B cell (primary cell): ENCODE measurements around the gene CYSLTR1. TPM values are rescaled to one million over a fixed set of nuclear protein-coding genes. Genes with fewer than 3 reads are reported as not detected.

Experiments
- ATAC-seq: fragments of 200-7000 bp; cut with Tn5 transposase; one replicate; pipeline ENCODE4 v1.10.0; 2021; ENCODE audit warnings: low read depth, mild to moderate bottlenecking, moderate number of reproducible peaks, moderate library complexity
- CTCF ChIA-PET: fragments of 350-600 bp; sonication (Branson Sonifier 250); formaldehyde crosslinking; loops from one replicate; lab custom pipeline; 2021; ENCODE audit warnings: antibody characterized with exemption, inconsistent platforms; lab: Charles Lee
- POLR2A ChIA-PET: fragments of 350-600 bp; sonication (Branson Sonifier 250); formaldehyde crosslinking; loops from one replicate; lab custom pipeline; 2021; ENCODE audit warnings: antibody characterized with exemption; lab: Charles Lee
- DNase-seq: peaks from one replicate; pipeline ENCODE4 v3.0.0; 2013
- H2AFZ ChIP-seq: 2 replicates; pipeline ENCODE4 v1.6.1; 2012; ENCODE audit warnings: mild to moderate bottlenecking, low read depth, low read length; ENCODE audit not compliant: insufficient read depth, poor library complexity, severe bottlenecking
- H3K27ac ChIP-seq, 2 donors: 1 replicate in 1 of 2; 2 replicates in 1 of 2; pipeline ENCODE4 v1.5.1; 2012 to 2013; ENCODE audit warnings: low read length in 2 of 2, mild to moderate bottlenecking in 2 of 2, moderate library complexity in 1 of 2
- H3K27me3 ChIP-seq, 4 experiments: fragments of 200-600 bp in 1 of 4; sonication (generic) in 1 of 4; replicated peaks in 1 of 4; 1 replicate in 2 of 4; 2 replicates in 2 of 4; pipeline versions ENCODE4 v1.6.1 to v1.7.0; 2013 to 2016; ENCODE audit warnings: low read length in 3 of 4, mild to moderate bottlenecking in 2 of 4, mixed read lengths in 1 of 4, moderate library complexity in 1 of 4; ENCODE audit not compliant: insufficient read depth in 4 of 4, control insufficient read depth in 3 of 4; ENCODE audit errors: control extremely low read depth in 1 of 4
- H3K36me3 ChIP-seq, 2 experiments: replicated peaks in 1 of 2; 1 replicate in 1 of 2; 2 replicates in 1 of 2; pipeline versions ENCODE4 v1.6.1 to v1.7.1; 2013; ENCODE audit warnings: low read length in 1 of 2; ENCODE audit not compliant: insufficient read depth in 2 of 2, control insufficient read depth in 1 of 2; ENCODE audit errors: control extremely low read depth in 1 of 2, extremely low read depth in 1 of 2
- H3K4me1 ChIP-seq, 2 donors: fragments of 200-600 bp in 1 of 2; sonication (generic) in 1 of 2; 1 replicate in 1 of 2; 2 replicates in 1 of 2; pipeline versions ENCODE4 v1.5.1 to v1.6.1; 2013 to 2017; ENCODE audit warnings: low read length in 2 of 2; ENCODE audit not compliant: control insufficient read depth in 2 of 2, insufficient read depth in 2 of 2
- H3K4me2 ChIP-seq: replicated peaks from 2 replicates; pipeline ENCODE3; 2012; ENCODE audit warnings: mild to moderate bottlenecking, low read depth, low read length; ENCODE audit not compliant: poor library complexity, severe bottlenecking
- H3K4me3 ChIP-seq, 5 experiments: fragments of 200-600 bp in 1 of 5; sonication (generic) in 1 of 5; 1 replicate in 3 of 5; 2 replicates in 2 of 5; pipeline versions ENCODE4 v1.5.1 to v1.7.0; 2011 to 2016; ENCODE audit warnings: low read length in 4 of 5, mild to moderate bottlenecking in 4 of 5, low read depth in 2 of 5, control low read depth in 1 of 5, moderate library complexity in 1 of 5; ENCODE audit not compliant: insufficient read depth in 1 of 5; ENCODE audit errors: control extremely low read depth in 1 of 5, extremely low read depth in 1 of 5
- H3K79me2 ChIP-seq: fragments of 200-600 bp; sonication (generic); one replicate; pipeline ENCODE4 v1.6.0; 2016; ENCODE audit warnings: low read length; ENCODE audit not compliant: control insufficient read depth, insufficient read depth
- H3K9ac ChIP-seq: fragments of 200-600 bp; sonication (generic); 2 replicates; pipeline ENCODE4 v1.6.1; 2017; ENCODE audit warnings: mild to moderate bottlenecking, low read length, moderate library complexity
- H3K9me3 ChIP-seq, 3 donors: one replicate each; pipeline versions ENCODE4 v1.6.1 to v1.7.1; 2013; ENCODE audit warnings: low read length in 2 of 3; ENCODE audit not compliant: control insufficient read depth in 2 of 3, insufficient read depth in 1 of 3; ENCODE audit errors: control extremely low read depth in 1 of 3
- H4K20me1 ChIP-seq: 2 replicates; pipeline ENCODE4 v1.6.0; 2012; ENCODE audit warnings: mild to moderate bottlenecking, low read length; ENCODE audit not compliant: insufficient read depth, control insufficient read depth, poor library complexity, severe bottlenecking
- H3K27ac Mint-ChIP-seq: one replicate; pipeline ENCODE4 v1.8.0; 2021; ENCODE audit warnings: mixed read lengths
- H3K27me3 Mint-ChIP-seq: one replicate; pipeline ENCODE4 v1.8.0; 2021; ENCODE audit warnings: mixed read lengths
- H3K4me1 Mint-ChIP-seq: one replicate; pipeline ENCODE4 v1.8.0; 2021; ENCODE audit warnings: mixed read lengths
- H3K4me3 Mint-ChIP-seq: one replicate; pipeline ENCODE4 v1.8.0; 2021; ENCODE audit warnings: mixed read lengths
- H3K9me3 Mint-ChIP-seq: one replicate; pipeline ENCODE4 v1.8.0; 2022; ENCODE audit warnings: mixed read lengths; ENCODE audit not compliant: insufficient read depth
- EZH2 ChIP-seq: IDR thresholded peaks from 2 replicates; pipeline ENCODE4 v1.6.1; 2012; ENCODE audit warnings: borderline replicate concordance, low read depth, mild to moderate bottlenecking, moderate library complexity, low read length; ENCODE audit not compliant: insufficient read depth, poor library complexity, severe bottlenecking
- WGBS: methylation state at CpG from one replicate; pipeline ENCODE4 v1.1.5; 2013; ENCODE audit warnings: missing lambda C conversion rate; ENCODE audit not compliant: insufficient coverage; 5-methylcytosine and 5-hydroxymethylcytosine counted together
- intact Hi-C: fragments of 100-400 bp; cut with micrococcal nuclease; formaldehyde crosslinking; loops from one replicate; pipeline ENCODE4 v1.10.0; 2022
- polyA plus RNA-seq: library from polyadenylated mRNA; depleted of rRNA; stranded (reverse); fragments of >200 nt; gene quantifications from 2 replicates; pipeline ENCODE4 v1.2.3, GENCODE V29; 2012
- total RNA-seq, 2 donors: library from RNA; stranded (reverse); fragments of 120-200 nt in 1 of 2; gene quantifications; 1 replicate in 1 of 2; 2 replicates in 1 of 2; pipeline versions ENCODE4 v1.2.3 to v1.2.4, GENCODE V29; 2013 to 2022
- TF ChIP-seq, protein P1 (sequence below): fragments of 200-600 bp; IDR thresholded peaks from one replicate; pipeline ENCODE4 v1.8.0; 2022; ENCODE audit warnings: antibody characterized with exemption, mild to moderate bottlenecking

Gene CYSLTR1
- total and polyA plus RNA-seq, 2 donors (not counting 1 experiment from before 2014, with no cell fraction given): 20.8 to 43.4 TPM

DNA sequence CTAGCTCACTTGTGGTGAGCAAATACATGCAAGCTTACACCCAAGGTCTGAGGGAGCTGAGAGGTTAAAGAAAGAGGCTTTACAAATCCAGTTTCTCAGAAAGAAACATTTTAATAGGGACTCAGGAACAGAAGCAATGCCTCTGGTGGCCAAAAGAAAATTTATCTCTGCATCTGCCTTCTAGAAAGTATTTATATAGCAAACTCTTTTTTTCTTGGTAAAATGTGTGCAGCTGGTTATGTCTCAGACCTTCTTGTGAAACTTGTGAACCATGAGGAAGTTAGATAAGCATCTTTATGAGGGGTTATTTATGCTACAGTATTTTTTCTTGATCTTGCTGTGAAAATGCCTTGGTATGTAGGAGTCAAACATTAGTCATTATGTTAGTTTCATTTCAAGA lies 48.5 kb upstream of the CYSLTR1 start:
- Mint-ChIP-seq H3K27me3 (no peaks in the 10 kb centered on the region), H3K4me1 (no peaks in the 10 kb centered on the region), H3K4me3 (no peak overlapping the region), H3K9me3 (no peaks in the 10 kb centered on the region), H3K27ac (no peak overlapping the region)
- no peaks in the 10 kb centered on the region for H3K36me3 ChIP-seq
- H3K27me3 ChIP-seq: no peaks in the 10 kb centered on the region
- TF ChIP-seq EZH2: no peak
- TF ChIP-seq, protein P1, sequence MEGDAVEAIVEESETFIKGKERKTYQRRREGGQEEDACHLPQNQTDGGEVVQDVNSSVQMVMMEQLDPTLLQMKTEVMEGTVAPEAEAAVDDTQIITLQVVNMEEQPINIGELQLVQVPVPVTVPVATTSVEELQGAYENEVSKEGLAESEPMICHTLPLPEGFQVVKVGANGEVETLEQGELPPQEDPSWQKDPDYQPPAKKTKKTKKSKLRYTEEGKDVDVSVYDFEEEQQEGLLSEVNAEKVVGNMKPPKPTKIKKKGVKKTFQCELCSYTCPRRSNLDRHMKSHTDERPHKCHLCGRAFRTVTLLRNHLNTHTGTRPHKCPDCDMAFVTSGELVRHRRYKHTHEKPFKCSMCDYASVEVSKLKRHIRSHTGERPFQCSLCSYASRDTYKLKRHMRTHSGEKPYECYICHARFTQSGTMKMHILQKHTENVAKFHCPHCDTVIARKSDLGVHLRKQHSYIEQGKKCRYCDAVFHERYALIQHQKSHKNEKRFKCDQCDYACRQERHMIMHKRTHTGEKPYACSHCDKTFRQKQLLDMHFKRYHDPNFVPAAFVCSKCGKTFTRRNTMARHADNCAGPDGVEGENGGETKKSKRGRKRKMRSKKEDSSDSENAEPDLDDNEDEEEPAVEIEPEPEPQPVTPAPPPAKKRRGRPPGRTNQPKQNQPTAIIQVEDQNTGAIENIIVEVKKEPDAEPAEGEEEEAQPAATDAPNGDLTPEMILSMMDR: no peak
- H3K27ac ChIP-seq: no peak overlapping the region
- H3K9ac ChIP-seq: no peak overlapping the region
- CTCF ChIA-PET: no interaction called here
- no peak overlapping the region for H2AFZ ChIP-seq
- no peak for ATAC-seq
- no peak overlapping the region for H3K4me3 ChIP-seq
- H3K4me1 ChIP-seq: no peaks in the 10 kb centered on the region
- H3K79me2 ChIP-seq: no peaks in the 10 kb centered on the region
- H4K20me1 ChIP-seq: no peaks in the 10 kb centered on the region
- no peak overlapping the region for H3K4me2 ChIP-seq
- intact Hi-C loops: no loop called here
- DNase-seq: no peak
- no peaks in the 10 kb centered on the region for H3K9me3 ChIP-seq
- POLR2A ChIA-PET: no interaction called here

DNA sequence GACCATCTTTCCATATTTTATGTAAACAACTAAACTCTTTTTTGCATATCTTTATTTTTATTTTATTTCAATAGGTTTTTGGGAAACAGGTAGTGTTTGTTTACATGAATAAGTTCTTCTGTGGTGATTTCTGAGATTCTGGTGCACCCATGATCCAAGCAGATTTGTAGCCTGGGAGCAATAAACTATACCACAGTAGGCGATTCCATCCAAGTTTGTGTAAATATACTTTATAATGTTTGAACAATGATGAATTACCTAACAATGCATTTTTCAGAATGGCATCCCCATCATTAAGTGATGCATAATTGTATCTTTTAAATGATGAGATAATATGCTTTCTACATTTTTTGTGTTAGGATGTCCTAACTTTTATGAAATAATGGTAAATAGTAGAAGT lies 39.2 kb upstream of the CYSLTR1 start:
- H3K4me1 ChIP-seq: no peaks in the 10 kb centered on the region
- TF ChIP-seq EZH2: no peak
- TF ChIP-seq, protein P1: no peak
- no peak for DNase-seq
- H3K27ac ChIP-seq: no peak overlapping the region
- Mint-ChIP-seq H3K4me3 (no peak overlapping the region), H3K9me3 (no peaks in the 10 kb centered on the region), H3K27me3 (no peaks in the 10 kb centered on the region), H3K27ac (no peak overlapping the region), H3K4me1 (no peaks in the 10 kb centered on the region)
- no peaks in the 10 kb centered on the region for H3K27me3 ChIP-seq
- H3K79me2 ChIP-seq: no peaks in the 10 kb centered on the region
- ATAC-seq: no peak
- H3K9me3 ChIP-seq: no peaks in the 10 kb centered on the region
- POLR2A ChIA-PET: no interaction called here
- H4K20me1 ChIP-seq: no peaks in the 10 kb centered on the region
- H3K4me2 ChIP-seq: no peak overlapping the region
- no peak overlapping the region for H2AFZ ChIP-seq
- no peaks in the 10 kb centered on the region for H3K36me3 ChIP-seq
- no peak overlapping the region for H3K9ac ChIP-seq
- intact Hi-C loops: no loop called here
- no peak overlapping the region for H3K4me3 ChIP-seq
- WGBS: no CpG with 5 or more reads among the region's 1 CpG
- CTCF ChIA-PET: no interaction called here
